Activated B cell treated with CpG ODN at 0.5 μM for 24 hours (primary cell): Measurements from ENCODE around the gene SPRY2. TPM values are rescaled to one million over a fixed set of nuclear protein-coding genes. Genes with fewer than 3 reads are reported as not detected.

Source experiments
- ATAC-seq: fragments of 200-7000 bp; cut with Tn5 transposase; one replicate; pipeline ENCODE4 v1.10.0; 2021; ENCODE audit warnings: low read depth, mild to moderate bottlenecking, moderate library complexity
- CTCF ChIA-PET: fragments of 350-600 bp; sonication (Branson Sonifier 250); formaldehyde crosslinking; loops from one replicate; lab custom pipeline; 2021; ENCODE audit warnings: antibody characterized with exemption; lab: Charles Lee
- POLR2A ChIA-PET: fragments of 350-600 bp; sonication (Branson Sonifier 250); formaldehyde crosslinking; loops from one replicate; lab custom pipeline; 2021; ENCODE audit warnings: antibody characterized with exemption; lab: Charles Lee
- DNase-seq: peaks from one replicate; pipeline ENCODE4 v3.0.0; 2022
- H3K27ac Mint-ChIP-seq: one replicate; pipeline ENCODE4 v1.8.0; 2020; ENCODE audit warnings: mixed read lengths
- H3K27me3 Mint-ChIP-seq: one replicate; pipeline ENCODE4 v1.8.0; 2021; ENCODE audit warnings: mixed read lengths
- H3K36me3 Mint-ChIP-seq: one replicate; pipeline ENCODE4 v1.8.0; 2021; ENCODE audit warnings: low read depth, mixed read lengths
- H3K4me1 Mint-ChIP-seq: one replicate; pipeline ENCODE4 v1.8.0; 2021; ENCODE audit warnings: mixed read lengths
- H3K4me3 Mint-ChIP-seq: one replicate; pipeline ENCODE4 v1.8.0; 2020; ENCODE audit warnings: mild to moderate bottlenecking, mixed read lengths
- H3K9me3 Mint-ChIP-seq: one replicate; pipeline ENCODE4 v1.8.0; 2020; ENCODE audit warnings: mixed read lengths
- intact Hi-C: fragments of 100-400 bp; cut with micrococcal nuclease; formaldehyde crosslinking; loops from one replicate; pipeline ENCODE4 v1.15.1; 2024
- total RNA-seq: library from RNA; stranded (reverse); gene quantifications from 2 replicates; pipeline ENCODE4 v1.2.3, GENCODE V29; 2022
- TF ChIP-seq, protein P1 (sequence below): fragments of 200-600 bp; IDR thresholded peaks from one replicate; pipeline ENCODE4 v1.8.0; 2022; ENCODE audit warnings: antibody characterized with exemption, mild to moderate bottlenecking

SPRY2 gene
- total RNA-seq, 1 donor from 2014 or later = 1.00 TPM

DNA sequence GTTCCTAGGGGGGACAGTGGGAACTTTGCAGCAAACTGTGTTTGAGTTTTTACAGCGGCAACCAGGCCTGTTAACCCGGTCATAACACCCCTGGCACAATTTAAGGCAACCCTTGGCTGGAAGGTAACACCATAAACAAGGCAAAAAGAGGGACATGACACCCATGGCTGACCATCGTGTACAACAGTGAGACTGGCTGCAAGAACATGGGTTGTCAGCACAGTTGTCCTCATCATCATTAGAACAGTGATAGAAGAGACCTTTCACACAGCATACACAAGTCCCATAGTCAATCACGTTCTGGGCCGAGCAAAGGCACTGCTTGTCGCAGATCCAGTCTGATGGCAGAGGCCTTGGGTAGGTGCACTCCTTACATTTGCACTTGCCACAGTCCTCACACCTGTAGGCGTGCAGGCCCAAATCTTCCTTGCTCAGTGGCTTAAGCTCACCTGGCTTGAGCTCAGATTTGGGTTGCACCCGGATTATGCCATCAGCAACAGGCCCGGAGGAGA, 4.1 kb downstream of the SPRY2 start:
- ChIA-PET CTCF (no interaction called here), POLR2A (no interaction called here)
- DNase-seq (no peak), ATAC-seq (no peak)
- peaks cover 13% of the 10 kb centered on the region for H3K27me3 Mint-ChIP-seq
- TF ChIP-seq, protein P1, sequence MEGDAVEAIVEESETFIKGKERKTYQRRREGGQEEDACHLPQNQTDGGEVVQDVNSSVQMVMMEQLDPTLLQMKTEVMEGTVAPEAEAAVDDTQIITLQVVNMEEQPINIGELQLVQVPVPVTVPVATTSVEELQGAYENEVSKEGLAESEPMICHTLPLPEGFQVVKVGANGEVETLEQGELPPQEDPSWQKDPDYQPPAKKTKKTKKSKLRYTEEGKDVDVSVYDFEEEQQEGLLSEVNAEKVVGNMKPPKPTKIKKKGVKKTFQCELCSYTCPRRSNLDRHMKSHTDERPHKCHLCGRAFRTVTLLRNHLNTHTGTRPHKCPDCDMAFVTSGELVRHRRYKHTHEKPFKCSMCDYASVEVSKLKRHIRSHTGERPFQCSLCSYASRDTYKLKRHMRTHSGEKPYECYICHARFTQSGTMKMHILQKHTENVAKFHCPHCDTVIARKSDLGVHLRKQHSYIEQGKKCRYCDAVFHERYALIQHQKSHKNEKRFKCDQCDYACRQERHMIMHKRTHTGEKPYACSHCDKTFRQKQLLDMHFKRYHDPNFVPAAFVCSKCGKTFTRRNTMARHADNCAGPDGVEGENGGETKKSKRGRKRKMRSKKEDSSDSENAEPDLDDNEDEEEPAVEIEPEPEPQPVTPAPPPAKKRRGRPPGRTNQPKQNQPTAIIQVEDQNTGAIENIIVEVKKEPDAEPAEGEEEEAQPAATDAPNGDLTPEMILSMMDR = no peak
- no peaks in the 10 kb centered on the region for H3K36me3 Mint-ChIP-seq
- no peak overlapping the region for H3K4me3 Mint-ChIP-seq
- no peak overlapping the region for H3K27ac Mint-ChIP-seq
- intact Hi-C loops = no loop called here
- peaks cover 6% of the 10 kb centered on the region for H3K4me1 Mint-ChIP-seq
- no peaks in the 10 kb centered on the region for H3K9me3 Mint-ChIP-seq

DNA sequence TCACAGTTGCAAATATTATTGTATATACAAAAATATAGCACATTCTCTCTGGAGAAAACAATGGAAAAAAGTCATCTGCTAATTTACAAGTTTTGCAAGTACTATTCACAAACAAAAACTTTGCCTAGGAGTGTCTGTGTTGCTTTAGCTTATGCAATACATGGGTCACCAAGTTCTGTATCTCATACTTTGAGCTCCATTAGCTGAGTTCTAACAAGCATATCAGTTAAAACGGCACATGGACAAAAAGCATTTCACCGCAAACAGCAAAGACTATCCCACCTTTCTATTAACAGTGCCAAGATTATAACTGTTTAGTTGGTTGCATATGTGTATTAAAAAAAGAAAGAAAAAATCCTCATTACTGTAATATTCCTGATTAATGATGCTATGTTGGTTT, 4.6 kb downstream of the SPRY2 start:
- Mint-ChIP-seq H3K4me3 (no peak overlapping the region), H3K9me3 (no peaks in the 10 kb centered on the region), H3K27me3 (peaks cover 13% of the 10 kb centered on the region), H3K27ac (no peak overlapping the region), H3K4me1 (peaks cover 5% of the 10 kb centered on the region), H3K36me3 (no peaks in the 10 kb centered on the region)
- ChIA-PET POLR2A (no interaction called here), CTCF (no interaction called here)
- intact Hi-C loops = no loop called here
- ATAC-seq (no peak), DNase-seq (no peak)
- TF ChIP-seq, protein P1 = no peak

DNA sequence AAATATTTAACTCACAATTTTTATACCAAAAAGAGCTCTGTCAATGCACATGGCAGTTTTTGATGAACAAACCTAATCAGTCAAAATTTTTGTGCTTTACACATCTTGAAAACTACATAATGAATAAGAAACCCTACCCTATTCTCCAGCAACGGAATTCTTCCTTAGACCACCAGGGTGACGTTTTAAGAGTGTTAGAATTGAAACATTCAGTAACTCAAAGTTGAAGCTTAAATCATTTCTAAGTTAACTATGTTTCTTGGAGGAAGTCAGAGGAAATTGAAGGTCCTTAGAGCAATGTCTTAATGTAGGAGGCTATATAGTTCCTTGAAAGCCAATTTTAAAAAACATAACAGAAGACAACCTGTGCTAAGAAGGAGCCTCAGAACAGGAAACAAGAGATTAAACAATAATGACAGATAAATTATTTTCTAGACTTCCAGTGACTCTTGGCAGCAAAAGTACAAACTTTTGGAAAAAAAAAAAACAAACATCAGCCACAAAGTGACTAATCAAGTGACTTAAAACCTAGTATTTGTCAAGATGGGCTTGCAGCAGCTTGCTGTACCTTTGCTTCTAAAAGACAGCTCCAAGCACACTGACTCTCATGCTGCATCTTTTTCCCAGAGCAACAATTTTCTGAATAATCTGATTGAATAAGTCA, 6.2 kb downstream of the SPRY2 start:
- ATAC-seq (no peak), DNase-seq (no peak)
- Mint-ChIP-seq H3K9me3 (no peaks in the 10 kb centered on the region), H3K36me3 (no peaks in the 10 kb centered on the region), H3K4me1 (no peaks in the 10 kb centered on the region), H3K27me3 (peaks cover 10% of the 10 kb centered on the region), H3K27ac (no peak overlapping the region), H3K4me3 (no peak overlapping the region)
- CTCF ChIA-PET = no interaction called here
- POLR2A ChIA-PET = no interaction called here
- intact Hi-C loops = no loop called here
- TF ChIP-seq, protein P1 = no peak

DNA sequence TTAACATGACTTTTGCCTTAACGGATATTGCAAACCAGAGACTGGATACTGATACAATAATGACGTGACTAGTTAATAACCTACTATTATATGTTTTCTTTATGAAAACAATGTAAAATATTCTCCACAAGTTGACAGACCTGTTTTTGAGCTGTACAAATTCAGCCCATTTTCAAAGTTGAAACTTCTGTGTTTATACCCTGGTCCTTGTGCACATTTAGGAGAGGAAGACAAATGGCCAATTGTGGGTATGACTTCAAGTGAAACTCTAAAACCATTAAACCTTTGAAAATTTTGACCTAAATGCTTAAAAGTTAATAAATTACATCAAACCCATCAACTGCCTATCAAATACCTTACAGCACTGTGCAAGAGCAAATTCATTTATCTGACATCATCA, 8.9 kb downstream of the SPRY2 start:
- no peak for ATAC-seq
- TF ChIP-seq, protein P1 = no peak
- no peak overlapping the region for H3K27ac Mint-ChIP-seq
- H3K4me1 Mint-ChIP-seq = no peaks in the 10 kb centered on the region
- ChIA-PET CTCF (no interaction called here), POLR2A (no interaction called here)
- H3K36me3 Mint-ChIP-seq = no peaks in the 10 kb centered on the region
- peaks cover 4% of the 10 kb centered on the region for H3K27me3 Mint-ChIP-seq
- no peaks in the 10 kb centered on the region for H3K9me3 Mint-ChIP-seq
- H3K4me3 Mint-ChIP-seq = no peak overlapping the region
- intact Hi-C loops = no loop called here
- DNase-seq = no peak

DNA sequence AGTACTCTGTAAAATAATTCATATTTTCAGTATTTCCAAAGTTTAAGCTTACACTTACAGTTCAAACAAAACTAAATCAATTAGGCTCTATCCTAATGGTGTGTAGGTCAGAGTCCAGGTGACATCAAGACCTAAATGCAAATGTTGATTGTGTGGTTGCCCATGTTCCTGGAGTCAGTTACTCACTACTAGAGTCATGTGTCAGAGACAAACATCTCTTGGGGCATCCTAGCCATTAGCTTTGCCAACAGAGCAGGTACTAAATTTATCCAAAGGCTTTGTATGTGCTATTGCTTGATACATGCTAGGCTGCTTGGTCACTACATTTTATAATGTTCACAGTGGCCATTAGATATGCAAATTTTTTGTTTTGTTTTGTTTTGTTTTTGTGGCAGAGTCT, 11.7 kb downstream of the SPRY2 start:
- ChIA-PET POLR2A (no interaction called here), CTCF (no interaction called here)
- H3K36me3 Mint-ChIP-seq = no peaks in the 10 kb centered on the region
- H3K4me3 Mint-ChIP-seq = no peak overlapping the region
- no peaks in the 10 kb centered on the region for H3K4me1 Mint-ChIP-seq
- no peak for ATAC-seq
- H3K27ac Mint-ChIP-seq = no peak overlapping the region
- no peaks in the 10 kb centered on the region for H3K9me3 Mint-ChIP-seq
- intact Hi-C loops = no loop called here
- DNase-seq = no peak
- H3K27me3 Mint-ChIP-seq = no peaks in the 10 kb centered on the region
- TF ChIP-seq, protein P1 = no peak
